ENCODE data around the gene LGALSL. TPM values are rescaled to one million over a fixed set of nuclear protein-coding genes. Genes with fewer than 3 reads are reported as not detected.

Gene LGALSL
- total RNA-seq, 1 experiment from 2014 or later = 37.2 TPM

- H3K27ac Mint-ChIP-seq (ENCODE audit: unreplicated experiment) = no peak overlapping the region
- H3K4me1 Mint-ChIP-seq (ENCODE audit: low read depth, unreplicated experiment) = peaks cover 9% of the 10 kb centered on the region
- CTCF ChIA-PET = no interaction called here
- Histone ChIP-seq H3K36me3 (ENCODE audit: control insufficient read depth, insufficient read depth, low read length) (no peaks in the 10 kb centered on the region), H3K9me3 (no peaks in the 10 kb centered on the region), H3K4me3 (ENCODE audit: low read depth, low read length) (no peak overlapping the region), H3K27me3 (replicated peaks; ENCODE audit: control insufficient read depth, insufficient read depth, low read length) (no peaks in the 10 kb centered on the region), H3K4me1 (peaks cover 22% of the 10 kb centered on the region)
- POLR2A ChIA-PET = interaction anchor here (0.6 kb wide), 1 partner anchor 49 kb away, joined by 5 read pairs; no protein-coding TSS in a partner anchor
- no peaks in the 10 kb centered on the region for H3K27me3 Mint-ChIP-seq (ENCODE audit: insufficient read depth, unreplicated experiment)
- H3K36me3 Mint-ChIP-seq (ENCODE audit: insufficient read depth, unreplicated experiment) = no peaks in the 10 kb centered on the region
- intact Hi-C loops (cut with micrococcal nuclease; ENCODE audit: unreplicated experiment) = no loop called here
- DNase-seq = no peak
- H3K4me3 Mint-ChIP-seq (ENCODE audit: unreplicated experiment) = no peak overlapping the region
- TF ChIP-seq CTCF (IDR thresholded peaks at IDR 0.05; ENCODE audit: insufficient read depth in 1 of 2, low read depth in 1 of 2, low read length in 1 of 2, severe bottlenecking in 1 of 2, unreplicated experiment in 1 of 2) = no peak
- no peaks in the 10 kb centered on the region for H3K9me3 Mint-ChIP-seq (ENCODE audit: unreplicated experiment)
- no TSS peak for BruUV-seq (replicated peaks)
Measured at GRCh38 chr2:64448041-64448426, 5.9 kb upstream of the LGALSL start.

GRCh38 chr2:64451051-64451450, 2.9 kb upstream of the LGALSL start:
- H3K27ac Mint-ChIP-seq (ENCODE audit: unreplicated experiment) = no peak overlapping the region
- no peak for TF ChIP-seq CTCF (IDR thresholded peaks at IDR 0.05; ENCODE audit: insufficient read depth in 1 of 2, low read depth in 1 of 2, low read length in 1 of 2, severe bottlenecking in 1 of 2, unreplicated experiment in 1 of 2)
- intact Hi-C loops (cut with micrococcal nuclease; ENCODE audit: unreplicated experiment) = loop anchor here (5.0 to 10.0 kb wide), 2 partner anchors 116 to 344 kb away; no protein-coding TSS in a partner anchor
- no peaks in the 10 kb centered on the region for H3K36me3 ChIP-seq (ENCODE audit: control insufficient read depth, insufficient read depth, low read length)
- H3K27me3 ChIP-seq (replicated peaks; ENCODE audit: control insufficient read depth, insufficient read depth, low read length) = no peaks in the 10 kb centered on the region
- H3K4me1 Mint-ChIP-seq (ENCODE audit: low read depth, unreplicated experiment) = peaks cover 13% of the 10 kb centered on the region
- H3K4me1 ChIP-seq = peaks cover 11% of the 10 kb centered on the region
- no peaks in the 10 kb centered on the region for H3K9me3 Mint-ChIP-seq (ENCODE audit: unreplicated experiment)
- ChIA-PET CTCF (no interaction called here), POLR2A (no interaction called here)
- H3K27me3 Mint-ChIP-seq (ENCODE audit: insufficient read depth, unreplicated experiment) = no peaks in the 10 kb centered on the region
- no peak for DNase-seq
- H3K36me3 Mint-ChIP-seq (ENCODE audit: insufficient read depth, unreplicated experiment) = peaks cover 6% of the 10 kb centered on the region
- no TSS peak for BruUV-seq (replicated peaks)
- H3K4me3 Mint-ChIP-seq (ENCODE audit: unreplicated experiment) = no peak overlapping the region
- no peaks in the 10 kb centered on the region for H3K9me3 ChIP-seq
- H3K4me3 ChIP-seq (ENCODE audit: low read depth, low read length) = no peak overlapping the region

- Mint-ChIP-seq H3K4me1 (ENCODE audit: low read depth, unreplicated experiment) (peaks cover 13% of the 10 kb centered on the region), H3K9me3 (ENCODE audit: unreplicated experiment) (no peaks in the 10 kb centered on the region), H3K27me3 (ENCODE audit: insufficient read depth, unreplicated experiment) (no peaks in the 10 kb centered on the region), H3K27ac (ENCODE audit: unreplicated experiment) (peak overlapping the region; percentile 45), H3K4me3 (ENCODE audit: unreplicated experiment) (peak overlapping the region; percentile 94), H3K36me3 (ENCODE audit: insufficient read depth, unreplicated experiment) (peaks cover 19% of the 10 kb centered on the region)
- no peaks in the 10 kb centered on the region for H3K9me3 ChIP-seq
- DNase-seq = peak; percentile 61 to 78
- ChIA-PET POLR2A (interaction anchor here (0.6 to 1.2 kb wide), 4 partner anchors 29 to 196 kb away, joined by 3 to 4 read pairs (median 3); no protein-coding TSS in a partner anchor), CTCF (interaction anchor here (0.6 to 1.2 kb wide), 2 partner anchors 11 to 16 kb away, joined by 3 read pairs; no protein-coding TSS in a partner anchor)
- TF ChIP-seq CTCF (IDR thresholded peaks at IDR 0.05; ENCODE audit: insufficient read depth in 1 of 2, low read depth in 1 of 2, low read length in 1 of 2, severe bottlenecking in 1 of 2, unreplicated experiment in 1 of 2) = no peak
- peaks cover 11% of the 10 kb centered on the region for H3K4me1 ChIP-seq
- no TSS peak for BruUV-seq (replicated peaks)
- no peaks in the 10 kb centered on the region for H3K27me3 ChIP-seq (replicated peaks; ENCODE audit: control insufficient read depth, insufficient read depth, low read length)
- intact Hi-C loops (cut with micrococcal nuclease; ENCODE audit: unreplicated experiment) = loop anchor here (5.0 to 10.0 kb wide), 2 partner anchors 120 to 347 kb away; no protein-coding TSS in a partner anchor
- H3K4me3 ChIP-seq (ENCODE audit: low read depth, low read length) = peak overlapping the region; percentile 80
- H3K36me3 ChIP-seq (ENCODE audit: control insufficient read depth, insufficient read depth, low read length) = no peaks in the 10 kb centered on the region; the same call in 1 of the 2 replicates
Measured at GRCh38 chr2:64454386-64455332, 697 bp downstream of the LGALSL start.

All from Caco-2 (cell line).